GM23248 (cell line): Measurements from ENCODE around the gene LCE2C.

ENCODE experiments used
- EZH2 ChIP-seq: fragments of 200-600 bp; sonication (generic); IDR thresholded peaks from 2 replicates; pipeline ENCODE4 v1.6.1; 2018; ENCODE audit warnings: antibody characterized with exemption, mild to moderate bottlenecking; ENCODE audit not compliant: insufficient read depth, poor library complexity, severe bottlenecking
- EZH2phosphoT487 ChIP-seq: fragments of 200-600 bp; sonication (generic); IDR thresholded peaks from 2 replicates; pipeline ENCODE4 v1.6.1; 2018; ENCODE audit warnings: antibody characterized with exemption, moderate library complexity, mild to moderate bottlenecking, low read depth; ENCODE audit not compliant: insufficient read depth

GRCh38 chr1:152656459-152656858 is 18.6 kb upstream of the LCE2C start:
- no peak for TF ChIP-seq EZH2
- TF ChIP-seq EZH2phosphoT487, result no peak
